ENCODE results near the gene TSPO. TPM values are rescaled to one million over a fixed set of nuclear protein-coding genes. Genes with fewer than 3 reads are reported as not detected.

TSPO gene
- total and polyA plus RNA-seq, 9 of the 15 experiments (the other 6 are each of a cell fraction or from before 2014, with no cell fraction given): 4.9 to 126 (median 25.3) TPM

DNA sequence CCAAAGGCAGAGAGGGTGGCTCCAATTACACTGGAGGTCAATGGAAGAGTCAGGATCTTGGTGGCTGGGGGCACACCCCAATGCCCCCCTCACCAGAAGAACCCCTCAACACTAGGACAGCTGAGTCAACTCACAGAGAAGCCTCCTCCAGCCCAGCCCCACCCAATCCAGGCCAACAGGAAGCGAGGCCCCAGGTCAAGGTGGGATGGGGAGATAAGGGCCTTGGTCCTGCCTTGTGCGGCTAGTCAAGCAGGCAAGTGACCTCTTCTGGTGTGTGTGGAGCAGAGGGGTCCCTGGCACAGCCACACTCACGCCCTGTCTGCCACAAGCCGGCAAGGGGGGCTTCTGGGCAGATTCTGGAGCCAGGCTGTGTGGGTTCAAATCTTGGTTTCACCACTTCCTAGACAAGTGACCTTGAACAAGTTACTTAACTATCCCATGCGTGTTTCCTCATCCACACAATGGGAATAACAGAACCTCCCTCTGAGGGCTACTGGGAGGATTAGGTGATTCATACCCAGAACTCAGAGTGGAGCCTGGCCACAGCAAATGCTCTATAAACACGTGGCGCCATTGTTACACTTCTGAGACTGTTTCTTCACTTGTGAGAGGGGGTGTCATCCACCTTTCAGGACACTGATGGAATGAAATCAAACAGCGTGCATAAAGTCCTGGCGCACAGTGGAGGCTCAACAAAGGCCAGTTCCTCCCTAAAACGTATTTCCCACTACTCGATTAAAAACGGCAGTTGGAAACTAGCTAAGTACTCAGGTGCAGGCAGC, 32.3 kb downstream of the TSPO start (continued):
- 0 out of 2 replicates have a peak, but pooled peaks have one; percentile 17 for TF ChIP-seq ZBTB40 (IDR thresholded peaks at IDR 0.05)
- no peak for TF ChIP-seq ZBTB40 (CRISPR knock-in tag; IDR thresholded peaks at IDR 0.05)
- TF ChIP-seq ELF1 (tag; IDR thresholded peaks at IDR 0.05): no peak
- TF ChIP-seq ZNF354B (CRISPR knock-in tag; IDR thresholded peaks at IDR 0.05): no peak
- TF ChIP-seq ZNF282 (CRISPR knock-in tag; IDR thresholded peaks at IDR 0.05): no peak
- no peak for TF ChIP-seq ZBTB1 (CRISPR knock-in tag; IDR thresholded peaks at IDR 0.05; ENCODE audit: borderline replicate concordance, low read depth)
- no peak for TF ChIP-seq ZNF830 (CRISPR knock-in tag; IDR thresholded peaks at IDR 0.05)
- TF ChIP-seq CBX5 (IDR thresholded peaks at IDR 0.05; ENCODE audit: borderline replicate concordance, low read depth): no peak
- TF ChIP-seq, protein P1, sequence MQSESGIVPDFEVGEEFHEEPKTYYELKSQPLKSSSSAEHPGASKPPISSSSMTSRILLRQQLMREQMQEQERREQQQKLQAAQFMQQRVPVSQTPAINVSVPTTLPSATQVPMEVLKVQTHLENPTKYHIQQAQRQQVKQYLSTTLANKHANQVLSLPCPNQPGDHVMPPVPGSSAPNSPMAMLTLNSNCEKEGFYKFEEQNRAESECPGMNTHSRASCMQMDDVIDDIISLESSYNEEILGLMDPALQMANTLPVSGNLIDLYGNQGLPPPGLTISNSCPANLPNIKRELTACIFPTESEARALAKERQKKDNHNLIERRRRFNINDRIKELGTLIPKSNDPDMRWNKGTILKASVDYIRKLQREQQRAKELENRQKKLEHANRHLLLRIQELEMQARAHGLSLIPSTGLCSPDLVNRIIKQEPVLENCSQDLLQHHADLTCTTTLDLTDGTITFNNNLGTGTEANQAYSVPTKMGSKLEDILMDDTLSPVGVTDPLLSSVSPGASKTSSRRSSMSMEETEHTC (IDR thresholded peaks at IDR 0.05): no peak
- no peak for TF ChIP-seq BRD9 (IDR thresholded peaks at IDR 0.05; ENCODE audit: low read depth, partially characterized antibody)
- no peak for TF ChIP-seq E2F3 (CRISPR knock-in tag; IDR thresholded peaks at IDR 0.05)
- TF ChIP-seq EHMT2 (IDR thresholded peaks at IDR 0.05): 0 out of 2 replicates have a peak, but pooled peaks have one; percentile 61
- TF ChIP-seq ZNF764 (CRISPR knock-in tag; IDR thresholded peaks at IDR 0.05; ENCODE audit: low read depth): no peak
- no peak for TF ChIP-seq ZNF561 (CRISPR knock-in tag; conservative IDR thresholded peaks at IDR 0.05)
- peak; percentile 91 for TF ChIP-seq TAL1 (IDR thresholded peaks at IDR 0.05)
- TF ChIP-seq ZNF408 (CRISPR knock-in tag; IDR thresholded peaks at IDR 0.05; ENCODE audit: low read depth): no peak
- no peak for TF ChIP-seq RBM17 (IDR thresholded peaks at IDR 0.05; ENCODE audit: borderline replicate concordance, low read depth, low read length)
